Measurements from ENCODE around the gene TBX15.

TBX15 gene

DNA sequence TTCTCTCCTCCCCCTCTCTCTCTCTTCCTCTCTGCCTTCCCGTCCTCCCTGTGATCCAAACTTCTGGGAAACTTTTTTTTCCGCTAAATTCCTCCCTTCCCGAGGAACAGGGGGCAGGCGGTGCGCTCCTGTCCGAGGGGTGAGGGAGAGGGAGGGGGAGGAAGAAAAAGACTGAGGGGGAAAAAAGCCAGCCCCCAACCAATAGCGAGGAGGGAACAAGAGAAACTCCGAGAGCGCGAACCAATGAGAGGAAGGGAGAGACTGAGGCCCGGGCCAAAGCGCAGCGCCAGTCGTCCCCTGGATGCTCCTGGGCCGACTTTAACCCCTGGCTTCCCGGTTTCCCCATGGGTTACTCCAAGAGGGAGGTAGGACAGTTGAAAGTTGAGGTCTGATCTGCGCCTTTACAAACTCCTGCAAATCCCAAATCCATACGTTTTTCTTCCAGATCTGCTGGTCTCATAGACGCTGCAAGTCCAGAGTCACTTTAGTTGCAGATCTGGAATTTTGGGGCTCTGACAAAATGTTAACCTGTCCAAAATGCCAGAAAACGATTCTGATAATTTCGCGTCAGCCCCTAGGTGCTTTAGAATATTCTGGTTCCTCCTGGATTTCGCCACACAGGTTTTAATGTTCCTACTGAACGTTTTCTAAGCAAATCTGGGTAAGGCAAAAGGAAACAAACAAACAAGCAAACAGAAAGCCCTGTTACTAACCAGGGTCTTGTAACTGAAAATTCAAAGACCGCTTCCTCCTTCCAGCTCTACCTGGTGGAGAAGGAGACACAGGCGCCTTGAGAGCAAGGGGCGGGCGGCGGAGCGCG lies at the start of gene TBX15:
Gene TBX15, minus strand, starts transcription at position 158 of the 820 bp plus-strand sequence. CDS start 548 bp downstream, outside the sequence.
- no peaks in the 10 kb centered on the region for H3K27me3 ChIP-seq (ENCODE audit: low read depth, low read length)
- H3K27ac ChIP-seq (ENCODE audit: low read length): no peak within 1 kb of the TSS
- no peaks in the 10 kb centered on the region for H3K79me2 ChIP-seq (ENCODE audit: low read length)
- no peaks in the 10 kb centered on the region for H4K20me1 ChIP-seq (ENCODE audit: insufficient read depth, low read length)
- H3K4me2 ChIP-seq (ENCODE audit: low read length): no peak within 1 kb of the TSS
- TF ChIP-seq, protein P1, sequence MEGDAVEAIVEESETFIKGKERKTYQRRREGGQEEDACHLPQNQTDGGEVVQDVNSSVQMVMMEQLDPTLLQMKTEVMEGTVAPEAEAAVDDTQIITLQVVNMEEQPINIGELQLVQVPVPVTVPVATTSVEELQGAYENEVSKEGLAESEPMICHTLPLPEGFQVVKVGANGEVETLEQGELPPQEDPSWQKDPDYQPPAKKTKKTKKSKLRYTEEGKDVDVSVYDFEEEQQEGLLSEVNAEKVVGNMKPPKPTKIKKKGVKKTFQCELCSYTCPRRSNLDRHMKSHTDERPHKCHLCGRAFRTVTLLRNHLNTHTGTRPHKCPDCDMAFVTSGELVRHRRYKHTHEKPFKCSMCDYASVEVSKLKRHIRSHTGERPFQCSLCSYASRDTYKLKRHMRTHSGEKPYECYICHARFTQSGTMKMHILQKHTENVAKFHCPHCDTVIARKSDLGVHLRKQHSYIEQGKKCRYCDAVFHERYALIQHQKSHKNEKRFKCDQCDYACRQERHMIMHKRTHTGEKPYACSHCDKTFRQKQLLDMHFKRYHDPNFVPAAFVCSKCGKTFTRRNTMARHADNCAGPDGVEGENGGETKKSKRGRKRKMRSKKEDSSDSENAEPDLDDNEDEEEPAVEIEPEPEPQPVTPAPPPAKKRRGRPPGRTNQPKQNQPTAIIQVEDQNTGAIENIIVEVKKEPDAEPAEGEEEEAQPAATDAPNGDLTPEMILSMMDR (IDR thresholded peaks at IDR 0.05; ENCODE audit: low read depth, low read length): no peak
- no peak for TF ChIP-seq EZH2phosphoT487 (IDR thresholded peaks at IDR 0.05; ENCODE audit: low read depth)
- H3K9ac ChIP-seq (ENCODE audit: low read length): no peak within 1 kb of the TSS
- no peaks in the 10 kb centered on the region for H3K4me1 ChIP-seq (ENCODE audit: low read length)
- no peaks in the 10 kb centered on the region for H3K9me3 ChIP-seq (ENCODE audit: insufficient read depth, low read length)
- no peaks in the 10 kb centered on the region for H3K36me3 ChIP-seq (replicated peaks; ENCODE audit: low read depth, low read length)
- H3K4me3 ChIP-seq (ENCODE audit: low read length): no peak within 1 kb of the TSS
- H2AFZ ChIP-seq (ENCODE audit: low read depth, low read length): no peak within 1 kb of the TSS

DNA sequence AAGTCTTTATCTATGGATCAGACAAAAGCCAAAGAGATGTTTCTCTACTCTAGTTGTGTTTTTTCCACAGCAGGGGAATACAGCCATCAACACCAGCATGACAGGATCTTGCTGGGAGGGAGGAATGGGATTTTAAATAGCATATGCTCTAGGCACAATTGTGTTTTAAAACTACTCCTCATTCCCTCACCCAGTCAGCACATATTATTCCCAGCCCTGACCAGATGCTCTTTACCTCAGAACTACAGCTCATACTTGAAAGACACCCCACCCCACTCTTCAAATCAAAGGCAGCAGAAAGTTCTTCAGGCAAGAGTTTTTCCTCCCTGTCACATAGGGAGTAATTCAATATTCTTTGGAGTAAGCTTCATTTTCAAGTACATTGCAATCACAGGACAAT lies 46.2 kb upstream of the TBX15 start:
- H3K27me3 ChIP-seq (ENCODE audit: low read depth, low read length): no peaks in the 10 kb centered on the region
- no peaks in the 10 kb centered on the region for H4K20me1 ChIP-seq (ENCODE audit: insufficient read depth, low read length)
- H3K9me3 ChIP-seq (ENCODE audit: insufficient read depth, low read length): no peaks in the 10 kb centered on the region
- TF ChIP-seq EZH2phosphoT487 (IDR thresholded peaks at IDR 0.05; ENCODE audit: low read depth): no peak
- TF ChIP-seq, protein P1 (IDR thresholded peaks at IDR 0.05; ENCODE audit: low read depth, low read length): no peak
- H3K79me2 ChIP-seq (ENCODE audit: low read length): no peaks in the 10 kb centered on the region
- H3K4me2 ChIP-seq (ENCODE audit: low read length): no peak overlapping the region
- H3K36me3 ChIP-seq (replicated peaks; ENCODE audit: low read depth, low read length): no peaks in the 10 kb centered on the region
- no peak overlapping the region for H3K9ac ChIP-seq (ENCODE audit: low read length)
- no peak overlapping the region for H3K4me3 ChIP-seq (ENCODE audit: low read length)
- H2AFZ ChIP-seq (ENCODE audit: low read depth, low read length): no peak overlapping the region
- H3K27ac ChIP-seq (ENCODE audit: low read length): no peak overlapping the region
- no peaks in the 10 kb centered on the region for H3K4me1 ChIP-seq (ENCODE audit: low read length)

DNA sequence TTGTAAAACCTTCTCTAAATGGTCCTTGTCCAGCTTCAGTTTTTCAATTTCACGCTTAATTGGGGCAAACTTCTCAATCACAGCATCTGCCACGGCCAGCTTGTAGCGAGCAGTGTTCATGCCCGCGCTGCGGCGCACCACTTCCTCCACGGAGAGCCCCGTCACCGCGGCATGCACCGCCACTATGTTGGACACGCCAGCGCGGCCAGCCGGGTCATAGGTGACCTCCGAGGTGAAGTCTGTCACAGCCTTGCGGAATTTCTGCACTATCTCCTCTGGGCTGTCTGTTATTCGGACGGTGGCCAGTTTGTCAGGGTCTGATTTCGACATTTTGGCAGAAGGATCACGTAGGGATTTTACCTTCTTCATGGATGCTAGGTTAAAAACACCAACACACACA lies 44.8 kb upstream of the TBX15 start:
- no peaks in the 10 kb centered on the region for H4K20me1 ChIP-seq (ENCODE audit: insufficient read depth, low read length)

DNA sequence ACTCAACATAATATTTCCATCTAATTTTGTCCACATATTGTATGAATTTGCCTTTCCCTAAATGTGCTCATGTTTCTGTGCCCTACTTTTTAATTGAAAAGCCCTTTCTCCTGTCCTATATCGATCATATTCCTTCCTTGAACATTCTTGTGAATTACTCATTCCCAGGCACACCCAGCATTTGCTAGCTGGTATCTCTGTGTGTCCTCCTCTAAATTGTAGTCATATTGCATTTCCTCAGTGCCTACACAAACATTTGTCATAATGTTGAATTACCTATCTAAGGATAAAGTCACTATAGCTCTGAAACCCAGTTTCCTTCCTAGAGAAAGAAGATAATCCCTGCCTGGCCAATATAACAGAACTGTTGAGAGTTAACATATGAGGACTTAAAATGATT lies 39.6 kb upstream of the TBX15 start:
- no peak overlapping the region for H3K9ac ChIP-seq (ENCODE audit: low read length)
- no peak overlapping the region for H2AFZ ChIP-seq (ENCODE audit: low read depth, low read length)
- H3K4me1 ChIP-seq (ENCODE audit: low read length): no peaks in the 10 kb centered on the region
- no peaks in the 10 kb centered on the region for H4K20me1 ChIP-seq (ENCODE audit: insufficient read depth, low read length)
- H3K4me2 ChIP-seq (ENCODE audit: low read length): no peak overlapping the region
- no peak for TF ChIP-seq EZH2phosphoT487 (IDR thresholded peaks at IDR 0.05; ENCODE audit: low read depth)
- TF ChIP-seq, protein P1 (IDR thresholded peaks at IDR 0.05; ENCODE audit: low read depth, low read length): no peak
- no peaks in the 10 kb centered on the region for H3K36me3 ChIP-seq (replicated peaks; ENCODE audit: low read depth, low read length)
- no peaks in the 10 kb centered on the region for H3K9me3 ChIP-seq (ENCODE audit: insufficient read depth, low read length)
- H3K79me2 ChIP-seq (ENCODE audit: low read length): no peaks in the 10 kb centered on the region
- H3K27me3 ChIP-seq (ENCODE audit: low read depth, low read length): no peaks in the 10 kb centered on the region
- H3K4me3 ChIP-seq (ENCODE audit: low read length): no peak overlapping the region
- no peak overlapping the region for H3K27ac ChIP-seq (ENCODE audit: low read length)

More for the DNA sequence above, 44.8 kb upstream of the TBX15 start:
- H3K36me3 ChIP-seq (replicated peaks; ENCODE audit: low read depth, low read length): no peaks in the 10 kb centered on the region
- H3K9me3 ChIP-seq (ENCODE audit: insufficient read depth, low read length): no peaks in the 10 kb centered on the region
- H3K4me1 ChIP-seq (ENCODE audit: low read length): no peaks in the 10 kb centered on the region
- no peak overlapping the region for H3K4me3 ChIP-seq (ENCODE audit: low read length)
- no peak overlapping the region for H3K4me2 ChIP-seq (ENCODE audit: low read length)
- no peak overlapping the region for H3K27ac ChIP-seq (ENCODE audit: low read length)
- no peaks in the 10 kb centered on the region for H3K27me3 ChIP-seq (ENCODE audit: low read depth, low read length)
- H3K9ac ChIP-seq (ENCODE audit: low read length): no peak overlapping the region
- H2AFZ ChIP-seq (ENCODE audit: low read depth, low read length): no peak overlapping the region
- H3K79me2 ChIP-seq (ENCODE audit: low read length): no peaks in the 10 kb centered on the region
- TF ChIP-seq EZH2phosphoT487 (IDR thresholded peaks at IDR 0.05; ENCODE audit: low read depth): no peak
- TF ChIP-seq, protein P1 (IDR thresholded peaks at IDR 0.05; ENCODE audit: low read depth, low read length): no peak

All from OCI-LY3 (cell line).